ENCODE results near the gene PYROXD2. TPM values are rescaled to one million over a fixed set of nuclear protein-coding genes. Genes with fewer than 3 reads are reported as not detected.

PYROXD2 gene
- total and polyA plus RNA-seq, 2 of the 13 experiments (the other 11 are each of a cell fraction or from before 2014, with no cell fraction given): 2.0 to 6.2 TPM

- TF ChIP-seq THAP7 (CRISPR knock-in tag; IDR thresholded peaks at IDR 0.05) (no peak), GATA4 (IDR thresholded peaks at IDR 0.05; ENCODE audit: borderline replicate concordance, low read depth) (0 out of 2 replicates have a peak, but pooled peaks have one; percentile 13), ZIK1 (CRISPR knock-in tag; IDR thresholded peaks at IDR 0.05; ENCODE audit: borderline replicate concordance, low read depth) (no peak), ZMYM4 (CRISPR knock-in tag; IDR thresholded peaks at IDR 0.05) (peak; percentile 87; the same call in 1 of the 2 replicates), HMG20A (CRISPR knock-in tag; IDR thresholded peaks at IDR 0.05; ENCODE audit: borderline replicate concordance) (no peak), TIGD3 (CRISPR knock-in tag; IDR thresholded peaks at IDR 0.05; ENCODE audit: borderline replicate concordance) (no peak), ZNF577 (CRISPR knock-in tag; IDR thresholded peaks at IDR 0.05; ENCODE audit: borderline replicate concordance, low read depth) (no peak), ZNF10 (CRISPR knock-in tag; IDR thresholded peaks at IDR 0.05; ENCODE audit: borderline replicate concordance, low read depth) (no peak), SMAD3 (CRISPR knock-in tag; IDR thresholded peaks at IDR 0.05) (no peak), THAP8 (CRISPR knock-in tag; IDR thresholded peaks at IDR 0.05; ENCODE audit: borderline replicate concordance) (no peak), SRSF4 (IDR thresholded peaks at IDR 0.05; ENCODE audit: low read depth, low read length, poor library complexity, severe bottlenecking) (no peak), ZNF678 (CRISPR knock-in tag; IDR thresholded peaks at IDR 0.05) (0 out of 2 replicates have a peak, but pooled peaks have one; percentile 50), MBD4 (IDR thresholded peaks at IDR 0.05; ENCODE audit: borderline replicate concordance, low read length) (no peak), EED (CRISPR knock-in tag; IDR thresholded peaks at IDR 0.05) (0 out of 2 replicates have a peak, but pooled peaks have one; percentile 61), SMARCC2 (IDR thresholded peaks at IDR 0.05) (no peak), PCBP2 (optimal IDR thresholded peaks at IDR 0.05; ENCODE audit: low read depth, low read length, poor library complexity, severe bottlenecking) (no peak), TERF1 (CRISPR knock-in tag; IDR thresholded peaks at IDR 0.05) (no peak), ADNP (CRISPR knock-in tag; IDR thresholded peaks at IDR 0.05) (peak; percentile 96), ZFX (CRISPR knock-in tag; IDR thresholded peaks at IDR 0.05; ENCODE audit: low read depth) (peak; percentile 75; the same call in 1 of the 2 replicates), MATR3 (CRISPR knock-in tag; IDR thresholded peaks at IDR 0.05) (no peak), HOXA5 (CRISPR knock-in tag; IDR thresholded peaks at IDR 0.05) (peak; percentile 71; the same call in 1 of the 2 replicates), CERS6 (CRISPR knock-in tag; IDR thresholded peaks at IDR 0.05) (no peak), MYPOP (CRISPR knock-in tag; IDR thresholded peaks at IDR 0.05) (no peak)
Measured at GRCh38 chr10:98446661-98447221, 31.8 kb upstream of the PYROXD2 start, which contains the start of gene HPS1 (continued).
